A673 (cell line): ENCODE measurements around the gene SUSD1. TPM values are rescaled to one million over a fixed set of nuclear protein-coding genes. Genes with fewer than 3 reads are reported as not detected.

Source experiments
- BruUV-seq: library from RNA; stranded (reverse); fragments of 400-500 nt; replicated peaks from 2 replicates; lab custom pipeline; 2021; lab: Mats Ljungman, UMichigan
- CTCF ChIA-PET: fragments of 300-600 bp; sonication (Branson Sonifier 250); formaldehyde crosslinking; loops from one replicate; lab custom pipeline; 2022; ENCODE audit warnings: antibody characterized with exemption; lab: Charles Lee
- POLR2A ChIA-PET: fragments of 300-600 bp; sonication (Branson Sonifier 250); formaldehyde crosslinking; loops from one replicate; lab custom pipeline; 2022; ENCODE audit warnings: antibody characterized with exemption; ENCODE audit not compliant: low non-redundant PET; lab: Charles Lee
- DNase-seq: peaks from one replicate; pipeline ENCODE4 v3.0.0-alpha.2; 2015; ENCODE audit warnings: low spot score
- H3K27ac ChIP-seq: fragments of 200-600 bp; sonication (generic); 2 replicates; pipeline ENCODE4 v1.5.1; 2016; ENCODE audit warnings: mixed run types, low read depth, mild to moderate bottlenecking, mixed read lengths, antibody characterized with exemption, low read length; ENCODE audit not compliant: poor library complexity, severe bottlenecking
- H3K27me3 ChIP-seq: fragments of 200-600 bp; sonication (generic); replicated peaks from 2 replicates; pipeline ENCODE4 v1.6.1; 2017; ENCODE audit warnings: mixed run types, low read depth, mild to moderate bottlenecking, mixed read lengths, antibody characterized with exemption, low read length; ENCODE audit not compliant: insufficient read depth, poor library complexity
- H3K36me3 ChIP-seq: fragments of 200-600 bp; sonication (generic); 2 replicates; pipeline ENCODE4 v1.6.1; 2016; ENCODE audit warnings: mixed run types, mild to moderate bottlenecking, mixed read lengths, antibody characterized with exemption, low read length; ENCODE audit not compliant: insufficient read depth, poor library complexity, severe bottlenecking
- H3K4me1 ChIP-seq: fragments of 200-600 bp; sonication (generic); 2 replicates; pipeline ENCODE4 v1.6.1; 2017; ENCODE audit warnings: mixed run types, mild to moderate bottlenecking, mixed read lengths, antibody characterized with exemption, low read length; ENCODE audit not compliant: insufficient read depth, poor library complexity, severe bottlenecking
- H3K4me3 ChIP-seq: fragments of 200-600 bp; sonication (generic); 2 replicates; pipeline ENCODE4 v1.5.1; 2016; ENCODE audit warnings: low read depth, mixed run types, mild to moderate bottlenecking, mixed read lengths, low read length; ENCODE audit not compliant: poor library complexity, severe bottlenecking
- H3K9me3 ChIP-seq: fragments of 200-600 bp; sonication (generic); 2 replicates; pipeline ENCODE4 v1.6.1; 2016; ENCODE audit warnings: mixed run types, low read depth, mild to moderate bottlenecking, mixed read lengths, antibody characterized with exemption, low read length; ENCODE audit not compliant: poor library complexity, severe bottlenecking
- CTCF ChIP-seq: fragments of 300-800, 200-600 bp; sonication (generic); conservative IDR thresholded peaks from 2 replicates; pipeline ENCODE4 v1.5.1; 2017; ENCODE audit warnings: low read depth, mild to moderate bottlenecking, antibody characterized with exemption, low read length, moderate library complexity, mixed read lengths
- EZH2 ChIP-seq: fragments of 200-600 bp; sonication (generic); IDR thresholded peaks from 2 replicates; pipeline ENCODE4 v1.6.1; 2017; ENCODE audit warnings: borderline replicate concordance, low read depth, mild to moderate bottlenecking, mixed read lengths, antibody characterized with exemption, low read length; ENCODE audit not compliant: poor library complexity, severe bottlenecking
- intact Hi-C: fragments of 100-400 bp; cut with micrococcal nuclease; formaldehyde crosslinking; loops from one replicate; pipeline ENCODE4 v1.10.0; 2022; ENCODE audit not compliant: unreplicated experiment
- total RNA-seq: library from RNA; stranded (reverse); gene quantifications from 2 replicates; pipeline ENCODE4 v1.2.3, GENCODE V29; 2021

SUSD1 gene
- total RNA-seq, 1 experiment from 2014 or later, result 14.9 TPM

GRCh38 chr9:111991179-111991578, 183.9 kb downstream of the SUSD1 start:
- Histone ChIP-seq H3K27ac (no peak overlapping the region), H3K27me3 (no peaks in the 10 kb centered on the region), H3K4me3 (no peak overlapping the region), H3K36me3 (no peaks in the 10 kb centered on the region), H3K9me3 (no peaks in the 10 kb centered on the region), H3K4me1 (no peaks in the 10 kb centered on the region)
- no peak for TF ChIP-seq EZH2
- TF ChIP-seq CTCF, result no peak
- CTCF ChIA-PET, result no interaction called here
- BruUV-seq, result no TSS peak
- POLR2A ChIA-PET, result no interaction called here
- DNase-seq, result no peak
- intact Hi-C loops, result no loop called here

Other genes with a start within 250 kb of the SUSD1 start
- 53.1 and 57.1 TPM in 2 replicates for gene PTBP3, start 158.3 kb upstream of the SUSD1 start, total RNA-seq
- gene HSDL2, start 204.8 kb upstream of the SUSD1 start, total RNA-seq, result 28.2 and 31.2 TPM in 2 replicates